GM23248 (cell line): ENCODE results near the gene MDN1. TPM values are rescaled to one million over a fixed set of nuclear protein-coding genes. Genes with fewer than 3 reads are reported as not detected.

ENCODE experiments used
- DNase-seq: peaks from one replicate; pipeline ENCODE4 v3.0.0-alpha.2; 2015
- H2AFZ ChIP-seq: fragments of 200-600 bp; sonication (generic); 2 replicates; pipeline ENCODE4 v1.6.1; 2016; ENCODE audit warnings: antibody characterized with exemption
- H3F3A ChIP-seq: fragments of 200-600 bp; sonication (generic); 2 replicates; pipeline ENCODE4 v1.6.1; 2016; ENCODE audit warnings: mild to moderate bottlenecking, antibody characterized with exemption, mixed run types; ENCODE audit not compliant: insufficient read depth
- H3K27ac ChIP-seq: fragments of 200-600 bp; sonication (generic); 2 replicates; pipeline ENCODE4 v1.5.1; 2016; ENCODE audit warnings: mild to moderate bottlenecking
- H3K27me3 ChIP-seq: fragments of 200-600 bp; sonication (generic); replicated peaks from 2 replicates; pipeline ENCODE4 v1.6.1; 2016; ENCODE audit warnings: mild to moderate bottlenecking; ENCODE audit not compliant: insufficient read depth
- H3K36me3 ChIP-seq: fragments of 200-600 bp; sonication (generic); 2 replicates; pipeline ENCODE4 v1.6.1; 2016; ENCODE audit warnings: low read depth, mild to moderate bottlenecking
- H3K4me1 ChIP-seq: fragments of 200-600 bp; sonication (generic); 2 replicates; pipeline ENCODE4 v1.6.1; 2016; ENCODE audit warnings: mild to moderate bottlenecking; ENCODE audit not compliant: insufficient read depth
- H3K4me2 ChIP-seq: fragments of 200-600 bp; sonication (generic); one replicate; pipeline ENCODE4 v1.6.1; 2016; ENCODE audit warnings: mild to moderate bottlenecking; ENCODE audit not compliant: unreplicated experiment
- H3K4me3 ChIP-seq: fragments of 200-600 bp; sonication (generic); 2 replicates; pipeline ENCODE4 v1.5.1; 2016; ENCODE audit warnings: mild to moderate bottlenecking
- H3K79me2 ChIP-seq: fragments of 200-600 bp; sonication (generic); 2 replicates; pipeline ENCODE4 v1.6.1; 2016; ENCODE audit warnings: mild to moderate bottlenecking; ENCODE audit not compliant: insufficient read depth
- H3K9ac ChIP-seq: fragments of 200-600 bp; sonication (generic); 2 replicates; pipeline ENCODE4 v1.6.1; 2016; ENCODE audit warnings: mild to moderate bottlenecking
- H3K9me2 ChIP-seq: fragments of 200-600 bp; sonication (generic); 2 replicates; pipeline ENCODE4 v1.6.1; 2016; ENCODE audit warnings: mixed run types, mild to moderate bottlenecking, moderate library complexity; ENCODE audit not compliant: insufficient read depth
- H3K9me3 ChIP-seq: fragments of 200-600 bp; sonication (generic); one replicate; pipeline ENCODE4 v1.6.1; 2017; ENCODE audit warnings: low read depth
- H4K20me1 ChIP-seq: fragments of 200-600 bp; sonication (generic); 2 replicates; pipeline ENCODE4 v1.6.0; 2016; ENCODE audit not compliant: insufficient read depth
- EZH2 ChIP-seq: fragments of 200-600 bp; sonication (generic); IDR thresholded peaks from 2 replicates; pipeline ENCODE4 v1.6.1; 2018; ENCODE audit warnings: antibody characterized with exemption, mild to moderate bottlenecking; ENCODE audit not compliant: insufficient read depth, poor library complexity, severe bottlenecking
- EZH2phosphoT487 ChIP-seq: fragments of 200-600 bp; sonication (generic); IDR thresholded peaks from 2 replicates; pipeline ENCODE4 v1.6.1; 2018; ENCODE audit warnings: antibody characterized with exemption, moderate library complexity, mild to moderate bottlenecking, low read depth; ENCODE audit not compliant: insufficient read depth
- WGBS, 2 experiments: methylation state at CpG; one replicate each; pipeline ENCODE4 v1.1.6; 2015 to 2017; ENCODE audit warnings: low lambda C conversion rate in 2 of 2, low coverage in 1 of 2; ENCODE audit errors: missing lambda C conversion rate in 2 of 2; 5-methylcytosine and 5-hydroxymethylcytosine counted together
- in situ Hi-C: fragments of 300-500 bp; cut with MboI; formaldehyde crosslinking; loops from 2 replicates; pipeline ENCODE4 v1.15.0; 2020
- polyA plus RNA-seq: library from polyadenylated mRNA; unstranded; fragments of >200 nt; fragmentation: Nextera tagmentation; extraction: Ambion mirVana; gene quantifications from 2 replicates; pipeline ENCODE4 v1.2.1, GENCODE V29; 2016
- total RNA-seq: library from RNA; depleted of rRNA; stranded (reverse); fragments of >200 nt; shearing (Covaris generic); gene quantifications from 2 replicates; pipeline ENCODE4 v1.2.3, GENCODE V29; 2014

MDN1 gene
- total and polyA plus RNA-seq, 2 experiments from 2014 or later = 5.7 to 16.9 TPM

DNA sequence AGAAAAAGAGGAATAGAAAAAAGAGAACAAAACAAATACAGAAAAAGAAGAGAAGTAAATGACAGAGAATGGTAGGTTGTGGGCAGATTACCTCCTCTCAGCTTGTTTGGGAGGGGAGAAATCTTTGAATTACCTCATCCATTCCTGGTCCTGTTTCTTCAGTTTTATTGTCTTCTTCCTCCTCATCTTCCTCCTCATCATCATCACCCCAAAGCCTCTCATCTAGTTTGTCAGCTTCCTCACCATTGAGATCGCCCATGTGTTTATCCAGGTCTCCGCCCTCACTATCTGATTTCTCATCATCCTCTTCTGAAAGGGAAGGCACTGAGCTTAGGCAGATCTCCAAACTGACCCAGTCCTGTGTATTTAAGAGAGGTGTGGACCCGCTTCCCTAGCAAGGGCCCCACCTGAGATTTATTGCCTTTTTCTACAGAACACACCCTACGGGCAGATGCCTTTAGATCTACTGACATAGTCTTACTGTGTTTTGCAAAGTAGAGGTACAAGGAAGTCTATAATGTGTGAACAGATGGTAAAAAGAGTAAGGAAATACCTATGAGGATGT is 156.9 kb downstream of the MDN1 start:
- Histone ChIP-seq H3K27me3 (no peaks in the 10 kb centered on the region), H3K9ac (no peak overlapping the region), H3K9me2 (no peaks in the 10 kb centered on the region), H3K79me2 (no peaks in the 10 kb centered on the region), H3K36me3 (peaks cover 36% of the 10 kb centered on the region; the same call in 1 of the 2 replicates), H4K20me1 (no peaks in the 10 kb centered on the region), H3K4me3 (no peak overlapping the region), H3K27ac (no peak overlapping the region), H3F3A (no peaks in the 10 kb centered on the region), H3K4me2 (no peak overlapping the region), H2AFZ (no peak overlapping the region), H3K4me1 (no peaks in the 10 kb centered on the region), H3K9me3 (no peaks in the 10 kb centered on the region)
- DNase-seq = no peak
- in situ Hi-C loops = no loop called here
- TF ChIP-seq EZH2phosphoT487 = no peak
- no peak for TF ChIP-seq EZH2
- 98% methylated on average over 4 of the region's 4 CpGs for WGBS, 2 experiments

DNA sequence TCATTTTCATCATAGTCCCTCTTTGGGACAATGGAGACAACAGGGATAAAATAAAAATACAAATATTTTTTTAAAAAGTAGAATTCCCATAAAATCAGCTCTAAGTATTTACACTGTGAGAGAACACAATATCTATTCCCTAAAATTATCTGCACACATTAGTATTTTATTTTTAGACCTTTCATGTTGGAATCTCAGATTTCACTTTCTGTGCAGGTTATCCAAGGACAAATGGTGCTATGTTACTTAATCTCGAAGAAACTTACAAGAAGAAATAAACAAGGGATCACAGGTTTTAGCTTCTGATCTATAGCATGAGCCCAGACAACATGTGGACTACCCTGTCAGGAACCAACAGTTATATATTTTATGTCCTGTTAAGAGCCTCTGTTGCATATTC is 158.0 kb downstream of the MDN1 start:
- no peak for DNase-seq
- H3K9ac ChIP-seq = no peak overlapping the region
- no peaks in the 10 kb centered on the region for H3K9me3 ChIP-seq
- no peak overlapping the region for H3K4me3 ChIP-seq
- no peaks in the 10 kb centered on the region for H3F3A ChIP-seq
- H3K27me3 ChIP-seq = no peaks in the 10 kb centered on the region
- in situ Hi-C loops = no loop called here
- no peak overlapping the region for H3K27ac ChIP-seq
- H3K4me1 ChIP-seq = no peaks in the 10 kb centered on the region
- no peak overlapping the region for H2AFZ ChIP-seq
- 95 to 100% methylated on average over 1 of the region's 1 CpG for WGBS, 2 experiments
- H3K4me2 ChIP-seq = no peak overlapping the region
- H3K36me3 ChIP-seq = peaks cover 33% of the 10 kb centered on the region
- H4K20me1 ChIP-seq = no peaks in the 10 kb centered on the region
- no peaks in the 10 kb centered on the region for H3K9me2 ChIP-seq
- TF ChIP-seq EZH2phosphoT487 = no peak
- no peak for TF ChIP-seq EZH2
- no peaks in the 10 kb centered on the region for H3K79me2 ChIP-seq

DNA sequence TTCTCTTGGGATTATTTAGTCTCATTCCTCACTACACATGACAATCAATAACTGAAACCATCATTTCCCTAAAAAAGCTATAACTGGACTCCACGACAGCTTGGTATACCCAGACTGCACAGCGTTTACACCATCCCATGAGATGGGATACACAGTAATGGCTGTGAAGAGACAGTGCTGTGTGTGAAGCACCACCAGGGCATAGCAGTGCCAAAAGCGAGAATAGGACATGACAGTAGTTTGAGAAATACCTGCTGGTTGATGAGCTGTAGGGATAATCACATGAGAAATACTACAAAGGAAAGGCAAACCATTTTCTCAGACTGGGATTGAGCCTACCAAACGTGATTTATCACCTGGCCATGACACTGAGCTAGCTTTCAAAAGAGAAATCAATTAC is 158.6 kb downstream of the MDN1 start:
- Histone ChIP-seq H3F3A (no peaks in the 10 kb centered on the region), H3K4me3 (no peak overlapping the region), H3K9me3 (no peaks in the 10 kb centered on the region), H3K79me2 (no peaks in the 10 kb centered on the region), H3K36me3 (peaks cover 31% of the 10 kb centered on the region), H3K9me2 (no peaks in the 10 kb centered on the region), H4K20me1 (no peaks in the 10 kb centered on the region), H3K9ac (no peak overlapping the region), H3K4me2 (no peak overlapping the region), H3K27ac (no peak overlapping the region), H3K27me3 (no peaks in the 10 kb centered on the region), H2AFZ (no peak overlapping the region), H3K4me1 (no peaks in the 10 kb centered on the region)
- WGBS, 2 experiments = 84 to 86% methylated on average over 4 of the region's 4 CpGs
- in situ Hi-C loops = no loop called here
- TF ChIP-seq EZH2phosphoT487 (no peak), EZH2 (no peak)
- no peak for DNase-seq

DNA sequence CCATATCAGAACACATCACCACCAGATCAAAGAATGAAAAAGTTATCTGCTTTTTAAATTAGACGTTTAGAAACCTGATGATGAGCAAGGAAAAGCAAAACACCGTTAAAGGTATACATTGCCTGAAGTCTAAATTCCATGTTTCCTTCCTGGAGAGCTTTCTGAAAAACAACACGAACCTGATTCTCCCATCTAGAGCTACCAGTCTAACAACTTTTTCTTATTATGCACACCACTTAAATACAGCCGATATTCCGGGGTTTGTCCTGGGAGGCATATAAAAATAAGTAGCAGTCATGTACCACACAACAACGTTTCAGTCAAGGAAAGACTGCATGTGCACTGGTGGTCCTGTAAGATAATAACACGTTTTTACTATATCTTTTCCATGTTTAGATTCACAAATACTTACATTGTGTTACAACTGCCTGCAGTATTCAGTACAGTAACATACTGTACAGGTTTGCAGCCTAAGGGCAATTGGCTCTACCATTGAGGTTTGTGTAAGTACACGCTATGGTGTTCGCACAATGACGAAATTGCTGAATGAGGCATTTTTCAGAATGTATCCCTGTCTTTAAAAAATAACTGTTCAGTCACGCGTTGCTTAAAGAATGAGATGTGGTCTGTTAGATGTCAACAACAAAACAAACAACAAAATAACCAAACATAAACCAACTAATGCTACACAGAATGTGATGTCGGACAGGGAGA is 162.0 kb downstream of the MDN1 start:
- Histone ChIP-seq H3K4me1 (peaks cover 4% of the 10 kb centered on the region; the same call in 1 of the 2 replicates), H3K4me3 (no peak overlapping the region), H3K9ac (no peak overlapping the region), H2AFZ (no peak overlapping the region), H3K27ac (no peak overlapping the region), H3K9me2 (no peaks in the 10 kb centered on the region), H3K27me3 (no peaks in the 10 kb centered on the region), H3K36me3 (peaks cover 45% of the 10 kb centered on the region), H3K79me2 (no peaks in the 10 kb centered on the region), H3F3A (no peaks in the 10 kb centered on the region), H3K9me3 (no peaks in the 10 kb centered on the region), H4K20me1 (no peaks in the 10 kb centered on the region), H3K4me2 (no peak overlapping the region)
- in situ Hi-C loops = no loop called here
- TF ChIP-seq EZH2 = no peak
- TF ChIP-seq EZH2phosphoT487 = no peak
- no peak for DNase-seq
- 90% methylated on average over 13 of the region's 13 CpGs for WGBS, 2 experiments
